Karpas-422 (cell line): ENCODE measurements around the gene CA10. TPM values are rescaled to one million over a fixed set of nuclear protein-coding genes. Genes with fewer than 3 reads are reported as not detected.

Experiments used
- DNase-seq: peaks from one replicate; pipeline ENCODE4 v3.0.0-alpha.2; 2015
- H2AFZ ChIP-seq: fragments of 200-600 bp; sonication (generic); 2 replicates; pipeline ENCODE4 v1.6.1; 2014; ENCODE audit warnings: antibody characterized with exemption, low read length, mixed read lengths
- H3K27ac ChIP-seq: fragments of 200-600 bp; sonication (generic); 2 replicates; pipeline ENCODE4 v1.5.1; 2014; ENCODE audit warnings: mild to moderate bottlenecking, low read length, moderate library complexity
- H3K27me3 ChIP-seq: fragments of 200-600 bp; sonication (generic); 2 replicates; pipeline ENCODE4 v1.6.1; 2014; ENCODE audit warnings: low read length, mixed read lengths
- H3K36me3 ChIP-seq: fragments of 200-600 bp; sonication (generic); 2 replicates; pipeline ENCODE4 v1.6.1; 2014; ENCODE audit warnings: low read length, mixed read lengths; ENCODE audit not compliant: insufficient read depth
- H3K4me1 ChIP-seq: fragments of 200-600 bp; sonication (generic); 2 replicates; pipeline ENCODE4 v1.6.1; 2014; ENCODE audit warnings: mild to moderate bottlenecking, low read length, mixed read lengths
- H3K4me2 ChIP-seq: fragments of 200-600 bp; sonication (generic); 2 replicates; pipeline ENCODE4 v1.6.1; 2014; ENCODE audit warnings: low read length, low read depth, mild to moderate bottlenecking; ENCODE audit not compliant: poor library complexity, severe bottlenecking
- H3K4me3 ChIP-seq: fragments of 200-600 bp; sonication (generic); 2 replicates; pipeline ENCODE4 v1.5.1; 2014; ENCODE audit warnings: mild to moderate bottlenecking, antibody characterized with exemption, low read length, mixed read lengths
- H3K79me2 ChIP-seq: fragments of 200-600 bp; sonication (generic); 2 replicates; pipeline ENCODE4 v1.6.1; 2014; ENCODE audit warnings: mild to moderate bottlenecking, low read length, mixed read lengths
- H3K9ac ChIP-seq: fragments of 200-600 bp; sonication (generic); 2 replicates; pipeline ENCODE4 v1.6.0; 2014; ENCODE audit warnings: low read length
- H3K9me2 ChIP-seq: fragments of 200-600 bp; sonication (generic), shearing (Covaris generic); replicated peaks from 2 replicates; pipeline ENCODE4 v1.6.0; 2014; ENCODE audit warnings: mild to moderate bottlenecking, low read length, moderate library complexity; ENCODE audit not compliant: insufficient read depth
- H3K9me3 ChIP-seq: fragments of 300-700, 200-600 bp; sonication (generic); 2 replicates; pipeline ENCODE4 v1.6.1; 2014; ENCODE audit warnings: low read length, mixed read lengths
- H4K20me1 ChIP-seq: fragments of 200-600 bp; sonication (generic); 2 replicates; pipeline ENCODE4 v1.6.1; 2014; ENCODE audit warnings: mild to moderate bottlenecking, antibody characterized with exemption, low read length, low read depth; ENCODE audit not compliant: insufficient read depth
- total RNA-seq: library from RNA; depleted of rRNA; stranded (reverse); fragments of >200 nt; shearing (Covaris generic); gene quantifications from 2 replicates; pipeline ENCODE4 v1.2.3, GENCODE V29; 2014; ENCODE audit warnings: low replicate concordance

CA10 gene
- total RNA-seq, 1 experiment from 2014 or later: not detected

DNA sequence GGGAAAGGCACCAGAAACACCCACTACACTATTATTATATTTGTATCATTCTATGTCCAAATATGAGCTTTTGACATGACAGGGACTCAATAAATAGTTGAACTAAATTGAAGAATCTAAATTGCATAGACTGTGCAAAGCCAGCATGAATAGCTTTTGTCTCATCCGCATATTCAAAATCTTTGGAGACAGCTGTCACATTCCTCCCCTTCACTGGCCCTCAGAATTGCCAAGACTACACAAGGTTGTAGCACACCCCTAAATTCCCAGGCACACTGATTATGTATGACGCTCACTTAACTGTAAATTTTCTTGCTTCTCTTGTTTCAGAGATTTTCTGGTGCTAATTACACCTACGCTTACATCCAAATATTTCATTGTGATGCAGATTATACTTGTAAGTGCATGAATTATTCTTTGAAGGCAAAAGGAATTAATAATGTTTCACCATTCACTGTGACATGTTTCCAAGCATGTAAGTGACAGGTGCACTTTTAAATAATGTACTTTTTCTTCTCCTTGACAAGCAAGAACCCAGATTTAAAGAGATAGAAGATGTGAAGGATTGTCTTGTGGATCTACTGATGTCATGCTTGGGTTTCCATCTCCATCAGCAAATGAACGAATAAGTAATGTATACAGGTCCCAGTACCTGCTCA, 47.5 kb downstream of the CA10 start:
- no peaks in the 10 kb centered on the region for H3K36me3 ChIP-seq
- H3K27me3 ChIP-seq: no peaks in the 10 kb centered on the region
- H3K4me2 ChIP-seq: no peak overlapping the region
- no peak overlapping the region for H3K4me3 ChIP-seq
- H3K9me3 ChIP-seq: no peaks in the 10 kb centered on the region
- no peaks in the 10 kb centered on the region for H3K4me1 ChIP-seq
- no peaks in the 10 kb centered on the region for H4K20me1 ChIP-seq
- no peak overlapping the region for H3K9ac ChIP-seq
- DNase-seq: no peak
- H3K9me2 ChIP-seq: no peaks in the 10 kb centered on the region
- H3K79me2 ChIP-seq: no peaks in the 10 kb centered on the region
- no peak overlapping the region for H2AFZ ChIP-seq
- no peak overlapping the region for H3K27ac ChIP-seq

DNA sequence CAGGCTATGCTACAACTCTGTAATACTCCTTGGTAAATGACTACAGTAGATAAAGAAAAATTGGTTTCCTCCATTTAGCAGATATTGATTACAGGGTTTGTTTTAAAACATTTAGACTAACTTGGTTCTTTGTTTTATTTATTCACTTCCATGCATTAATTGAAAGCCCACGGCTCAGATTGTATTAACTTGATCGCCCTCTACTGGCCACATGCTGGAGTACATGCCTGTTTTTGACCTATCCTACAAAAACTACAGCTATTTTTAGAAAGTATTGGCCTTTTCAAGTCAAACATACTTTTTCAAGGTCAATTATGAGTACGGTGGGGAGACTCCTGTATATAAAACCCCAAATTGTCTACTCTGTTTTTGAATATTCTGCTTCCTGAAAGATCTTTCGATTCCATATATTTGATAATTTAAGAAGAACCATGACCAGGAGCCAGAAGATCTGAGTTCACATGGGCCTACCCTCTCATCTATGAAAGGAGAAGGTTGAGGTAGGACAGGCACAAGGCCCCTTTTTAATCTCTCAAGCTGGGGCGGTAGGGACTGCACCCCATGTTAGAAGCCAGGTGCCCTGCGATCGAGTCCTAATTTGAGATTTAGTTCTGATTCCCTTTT, 51.8 kb downstream of the CA10 start:
- no peak overlapping the region for H3K4me3 ChIP-seq
- no peaks in the 10 kb centered on the region for H3K9me3 ChIP-seq
- no peaks in the 10 kb centered on the region for H3K79me2 ChIP-seq
- H3K4me2 ChIP-seq: no peak overlapping the region
- H3K9ac ChIP-seq: no peak overlapping the region
- H3K36me3 ChIP-seq: no peaks in the 10 kb centered on the region
- H4K20me1 ChIP-seq: no peaks in the 10 kb centered on the region
- H3K27ac ChIP-seq: no peak overlapping the region
- H3K4me1 ChIP-seq: no peaks in the 10 kb centered on the region
- no peaks in the 10 kb centered on the region for H3K9me2 ChIP-seq
- H3K27me3 ChIP-seq: no peaks in the 10 kb centered on the region
- H2AFZ ChIP-seq: no peak overlapping the region
- DNase-seq: peak; percentile 84

DNA sequence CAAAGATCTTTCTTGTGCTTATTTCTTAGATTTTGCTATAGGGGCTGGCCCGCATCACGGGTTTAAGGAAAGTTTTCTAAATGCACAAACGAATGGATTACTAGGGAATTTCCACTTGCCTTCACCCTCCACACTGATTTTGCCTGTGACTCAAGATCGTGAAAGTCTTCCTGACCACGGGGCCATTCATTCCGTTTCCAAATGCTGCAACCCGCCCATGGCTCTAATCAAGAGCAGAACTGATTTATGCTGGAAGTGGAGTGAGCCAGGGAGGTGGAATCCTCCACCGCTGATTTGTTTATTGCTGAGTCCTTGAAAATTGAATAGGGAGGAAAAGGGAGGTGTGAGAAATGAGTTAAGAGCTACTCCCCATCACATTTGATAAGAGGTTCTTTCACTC, 52.4 kb downstream of the CA10 start:
- Histone ChIP-seq H3K9me2 (no peaks in the 10 kb centered on the region), H3K4me1 (no peaks in the 10 kb centered on the region), H3K79me2 (no peaks in the 10 kb centered on the region), H3K27me3 (no peaks in the 10 kb centered on the region), H2AFZ (no peak overlapping the region), H3K36me3 (no peaks in the 10 kb centered on the region), H3K4me3 (no peak overlapping the region), H3K4me2 (no peak overlapping the region), H3K27ac (no peak overlapping the region), H4K20me1 (no peaks in the 10 kb centered on the region), H3K9ac (no peak overlapping the region), H3K9me3 (no peaks in the 10 kb centered on the region)
- DNase-seq: no peak

DNA sequence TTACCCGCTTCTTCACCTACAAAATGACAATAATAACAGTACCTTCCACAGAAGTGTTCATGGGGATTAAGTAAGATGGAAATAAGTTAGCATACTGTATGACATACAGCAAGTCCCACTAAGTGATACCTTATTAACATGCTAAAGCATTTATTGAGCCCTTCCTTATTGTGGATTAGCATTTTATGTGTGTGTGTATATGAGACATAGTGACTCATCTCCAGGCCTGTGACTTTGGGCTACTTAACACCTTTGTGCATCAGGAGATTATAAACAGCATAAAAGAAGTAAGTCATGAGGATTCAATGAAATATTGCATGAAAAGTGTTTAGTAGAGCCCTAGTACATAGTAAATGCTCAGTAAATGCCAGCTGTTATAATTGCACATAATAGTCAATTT, 52.9 kb downstream of the CA10 start:
- Histone ChIP-seq H3K36me3 (no peaks in the 10 kb centered on the region), H3K9ac (no peak overlapping the region), H3K27ac (no peak overlapping the region), H3K4me1 (no peaks in the 10 kb centered on the region), H4K20me1 (no peaks in the 10 kb centered on the region), H3K27me3 (no peaks in the 10 kb centered on the region), H3K4me2 (no peak overlapping the region), H3K9me3 (no peaks in the 10 kb centered on the region), H3K4me3 (no peak overlapping the region), H3K9me2 (no peaks in the 10 kb centered on the region), H2AFZ (no peak overlapping the region), H3K79me2 (no peaks in the 10 kb centered on the region)
- no peak for DNase-seq

DNA sequence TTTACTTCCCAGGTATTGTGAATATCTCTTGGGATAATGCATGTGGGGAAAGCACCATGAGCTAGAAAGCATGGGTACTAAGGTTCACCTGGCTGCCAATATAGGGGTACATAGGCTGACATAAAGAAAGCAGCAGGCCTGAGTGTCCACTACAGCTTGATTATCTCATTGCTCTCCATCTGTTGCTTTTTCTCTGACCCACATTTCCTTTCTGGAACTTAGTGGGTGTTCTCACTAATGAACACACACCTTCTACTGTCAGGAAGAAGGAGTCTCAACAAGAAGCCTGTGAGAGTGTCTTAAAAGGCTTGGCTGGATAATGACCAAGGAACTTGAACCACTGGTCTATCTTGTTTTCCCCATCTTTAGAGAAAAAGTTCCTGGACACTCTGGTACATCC, 62.5 kb downstream of the CA10 start:
- Histone ChIP-seq H3K79me2 (no peaks in the 10 kb centered on the region), H3K9me2 (no peaks in the 10 kb centered on the region; the same call in 1 of the 2 replicates), H3K4me1 (no peaks in the 10 kb centered on the region), H3K9me3 (no peaks in the 10 kb centered on the region), H3K4me3 (no peak overlapping the region), H3K36me3 (no peaks in the 10 kb centered on the region), H3K9ac (no peak overlapping the region), H4K20me1 (no peaks in the 10 kb centered on the region), H2AFZ (no peak overlapping the region), H3K4me2 (no peak overlapping the region), H3K27me3 (no peaks in the 10 kb centered on the region), H3K27ac (no peak overlapping the region)
- peak; percentile 6 for DNase-seq

DNA sequence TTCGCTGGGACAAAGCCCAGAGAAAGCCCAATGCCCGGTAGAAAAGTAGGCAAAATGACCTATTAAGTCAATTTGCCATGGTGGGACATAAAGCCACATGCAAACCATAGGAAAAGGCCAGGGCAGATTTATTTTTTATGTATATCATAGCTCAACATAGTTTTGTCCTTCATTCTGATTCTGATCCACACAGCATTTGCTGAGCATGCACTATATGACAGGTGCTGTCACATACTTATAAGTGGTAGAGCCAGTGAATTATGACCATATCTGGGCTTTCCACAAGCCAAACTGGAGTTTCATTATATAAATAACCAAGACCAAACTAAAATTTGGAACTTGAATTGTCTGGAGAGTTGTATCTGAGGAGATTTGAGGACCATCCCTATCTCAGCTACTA, 74.3 kb downstream of the CA10 start:
- Histone ChIP-seq H3K9ac (no peak overlapping the region), H4K20me1 (no peaks in the 10 kb centered on the region), H3K9me2 (no peaks in the 10 kb centered on the region; the same call in 1 of the 2 replicates), H3K4me2 (no peak overlapping the region), H3K27ac (no peak overlapping the region), H3K9me3 (peaks cover 8% of the 10 kb centered on the region; the same call in 1 of the 2 replicates), H3K36me3 (no peaks in the 10 kb centered on the region), H3K4me3 (no peak overlapping the region), H3K4me1 (no peaks in the 10 kb centered on the region), H2AFZ (no peak overlapping the region), H3K27me3 (no peaks in the 10 kb centered on the region), H3K79me2 (no peaks in the 10 kb centered on the region)
- no peak for DNase-seq

DNA sequence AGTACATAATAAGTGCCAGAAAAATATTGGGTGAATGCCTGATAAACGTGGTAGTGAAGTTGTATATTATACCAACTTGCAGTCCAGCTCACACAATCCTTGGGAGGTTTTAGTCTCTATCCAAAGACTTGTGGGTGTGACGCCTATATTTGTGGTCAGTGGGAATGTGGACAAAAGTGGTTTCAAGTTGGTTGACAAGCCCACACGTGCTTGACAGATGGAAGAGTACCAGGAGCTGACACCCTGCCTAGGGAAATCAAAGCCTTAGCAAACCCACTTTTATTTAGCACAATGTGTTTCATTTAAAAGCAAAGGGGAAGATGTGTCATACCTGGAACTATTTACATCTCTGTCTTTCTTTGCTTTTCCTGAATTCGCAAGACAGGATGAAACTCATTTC, 79.0 kb downstream of the CA10 start:
- H3K9ac ChIP-seq: no peak overlapping the region
- H4K20me1 ChIP-seq: no peaks in the 10 kb centered on the region
- no peaks in the 10 kb centered on the region for H3K36me3 ChIP-seq
- no peak for DNase-seq
- no peaks in the 10 kb centered on the region for H3K79me2 ChIP-seq
- H3K9me3 ChIP-seq: peaks cover 16% of the 10 kb centered on the region; the same call in 1 of the 2 replicates
- H3K9me2 ChIP-seq: no peaks in the 10 kb centered on the region; the same call in 1 of the 2 replicates
- H3K27me3 ChIP-seq: no peaks in the 10 kb centered on the region
- no peak overlapping the region for H3K27ac ChIP-seq
- no peak overlapping the region for H3K4me2 ChIP-seq
- no peak overlapping the region for H3K4me3 ChIP-seq
- no peak overlapping the region for H2AFZ ChIP-seq
- no peaks in the 10 kb centered on the region for H3K4me1 ChIP-seq

DNA sequence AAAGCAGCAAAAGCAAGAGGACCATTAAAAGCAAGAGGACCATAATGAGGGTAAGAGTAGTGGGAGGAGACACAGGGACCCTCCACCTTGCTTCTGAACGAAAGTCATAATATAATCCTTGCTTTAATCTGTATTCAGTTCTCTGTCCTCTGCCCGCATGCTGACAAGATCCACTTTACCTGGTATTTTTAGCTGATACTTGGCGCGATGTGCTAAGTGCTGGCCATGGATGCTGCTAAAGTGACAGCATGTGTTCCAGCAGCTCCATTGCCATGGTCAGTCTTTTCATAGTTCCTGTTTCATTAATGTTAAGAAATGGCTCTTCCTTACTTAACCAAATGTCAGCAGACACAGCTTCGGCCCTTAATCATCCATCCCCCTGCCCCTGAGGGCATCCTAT, 86.8 kb downstream of the CA10 start:
- no peak for DNase-seq
- Histone ChIP-seq H3K4me2 (no peak overlapping the region), H3K9me3 (peaks cover 3% of the 10 kb centered on the region; the same call in 1 of the 2 replicates), H3K4me3 (no peak overlapping the region), H3K9me2 (no peaks in the 10 kb centered on the region), H3K27ac (no peak overlapping the region), H4K20me1 (no peaks in the 10 kb centered on the region), H3K79me2 (no peaks in the 10 kb centered on the region), H3K27me3 (no peaks in the 10 kb centered on the region), H2AFZ (no peak overlapping the region), H3K4me1 (no peaks in the 10 kb centered on the region), H3K36me3 (no peaks in the 10 kb centered on the region), H3K9ac (no peak overlapping the region)
